Hematopoietic multipotent progenitor cell treated with erythropoietin and hydrocortisone succinate and interleukin-3 and kit ligand, for 4 days (in vitro differentiated cells): ENCODE results near the gene CDC27.
A peak's percentile ranks its signal among the peaks of the same experiment; 100 is the strongest.
"Not testable (repeated sequence)": the region's sequence is repeated elsewhere in the genome, so short reads cannot be mapped to it uniquely, and the experiment has no call there.

Source experiments
- DNase-seq: peaks from one replicate; pipeline ENCODE4 v3.0.0-alpha.2; 2015

CDC27 gene

DNA sequence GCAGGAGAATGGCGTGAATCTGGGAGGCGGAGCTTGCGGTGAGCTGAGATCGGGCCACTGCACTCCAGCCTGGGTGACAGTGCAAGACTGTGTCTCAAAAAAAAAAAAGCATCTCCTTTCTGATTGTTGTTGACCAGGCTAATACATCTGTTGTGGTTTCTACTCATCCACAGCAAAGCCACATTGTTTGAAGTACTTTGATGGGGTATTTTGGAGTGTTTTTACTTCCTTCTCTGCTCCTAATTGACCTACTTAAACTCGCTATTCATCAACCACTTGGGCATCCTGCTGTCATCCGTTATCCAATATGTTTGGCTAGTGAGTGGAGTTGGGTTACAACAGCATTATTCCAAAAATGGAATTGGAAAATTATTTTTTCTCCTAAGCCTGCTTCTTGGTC is 3.5 kb upstream of the CDC27 start:
- peak; percentile 74 for DNase-seq

DNA sequence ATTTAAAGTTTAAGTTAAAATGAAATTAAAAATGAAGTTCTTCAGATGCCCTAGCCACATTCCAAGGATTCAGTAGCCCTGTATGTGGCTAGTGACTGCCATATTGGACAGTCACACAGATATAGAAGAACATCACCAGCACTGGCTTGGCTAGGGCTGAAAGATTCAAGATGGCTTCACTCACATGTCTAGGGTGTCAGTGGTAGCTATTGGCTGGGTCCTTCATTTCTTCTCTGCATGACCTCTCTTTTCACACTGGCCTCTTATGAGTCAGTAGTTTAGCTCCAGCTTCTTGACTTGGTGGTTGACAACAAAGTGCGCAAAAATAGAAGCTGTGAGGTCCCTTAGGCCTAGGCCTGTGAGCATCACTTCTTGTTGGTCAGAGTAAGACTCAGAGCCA is 1.7 kb upstream of the CDC27 start:
- DNase-seq = no peak

DNA sequence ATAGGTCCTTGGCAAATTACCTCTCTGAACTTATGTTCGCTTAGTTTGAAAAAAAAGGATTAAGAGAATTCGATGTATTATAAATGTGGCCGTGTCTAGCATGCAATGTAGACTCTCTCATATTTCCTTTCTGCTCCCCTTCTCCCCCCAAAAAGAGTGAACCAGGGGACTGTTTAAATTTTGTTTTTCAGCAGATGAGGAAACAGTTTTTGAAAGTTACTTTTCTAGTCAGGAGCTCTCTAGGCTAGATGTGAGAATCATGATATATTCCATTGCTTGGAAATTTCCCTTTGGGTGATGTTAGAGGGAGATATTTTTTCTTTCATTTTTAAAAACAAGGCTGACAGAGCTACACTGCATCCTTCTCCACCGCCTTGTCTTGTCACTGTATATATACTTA is 1.1 kb upstream of the CDC27 start:
- DNase-seq = no peak

DNA sequence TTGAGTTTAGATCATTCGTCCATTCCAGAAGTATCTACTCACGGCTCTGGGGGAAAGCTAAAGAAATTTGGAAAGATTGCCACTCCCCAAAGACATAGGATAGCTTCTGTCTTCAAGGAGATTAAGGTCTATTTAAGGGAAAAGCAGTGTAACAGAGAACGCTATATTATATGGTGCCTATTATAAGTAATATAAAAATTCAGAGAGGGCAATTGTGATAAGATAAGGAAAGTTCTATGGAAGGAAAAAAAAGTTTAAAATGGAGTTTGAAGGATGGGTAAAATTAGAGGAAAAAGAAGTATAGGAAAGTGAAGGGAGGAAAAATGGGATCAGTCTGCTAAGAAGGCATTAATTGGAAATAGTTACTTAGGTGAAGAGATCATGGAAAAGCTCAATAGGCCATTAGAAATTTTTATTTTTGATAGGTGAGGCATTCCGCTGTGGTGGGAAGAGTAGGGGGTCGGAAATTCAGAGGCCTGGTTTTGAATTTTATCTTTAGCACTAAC is 690 bp upstream of the CDC27 start:
- no peak for DNase-seq

DNA sequence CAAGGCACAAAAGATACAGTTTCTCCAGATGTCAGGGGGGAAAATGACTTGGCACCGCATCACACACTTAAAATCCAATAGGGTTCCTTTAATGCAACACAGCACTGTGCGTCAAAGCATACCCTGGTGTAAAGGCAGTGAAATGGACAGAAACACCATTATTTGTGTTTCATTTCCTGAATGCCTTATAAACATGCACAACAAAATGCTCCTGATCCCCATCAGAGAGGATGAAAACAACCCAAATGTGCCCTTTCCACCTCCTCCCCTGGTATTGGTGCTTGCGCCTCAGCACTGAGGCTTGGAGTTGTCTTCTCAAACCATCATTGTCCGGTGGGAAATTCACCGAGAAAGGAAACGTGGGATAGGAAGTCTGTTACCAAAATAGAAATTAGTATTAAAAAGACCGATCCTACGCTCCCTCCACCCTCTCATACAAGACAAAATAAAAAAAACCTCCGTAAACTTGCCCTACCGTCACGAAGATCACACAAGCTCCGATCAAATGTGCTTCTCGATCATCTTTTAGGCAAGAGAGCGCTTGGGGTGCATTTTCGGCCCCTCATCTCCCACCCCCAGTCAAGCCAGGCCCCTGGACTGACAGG is 722 bp downstream of the CDC27 start:
- DNase-seq = peak; percentile 68

DNA sequence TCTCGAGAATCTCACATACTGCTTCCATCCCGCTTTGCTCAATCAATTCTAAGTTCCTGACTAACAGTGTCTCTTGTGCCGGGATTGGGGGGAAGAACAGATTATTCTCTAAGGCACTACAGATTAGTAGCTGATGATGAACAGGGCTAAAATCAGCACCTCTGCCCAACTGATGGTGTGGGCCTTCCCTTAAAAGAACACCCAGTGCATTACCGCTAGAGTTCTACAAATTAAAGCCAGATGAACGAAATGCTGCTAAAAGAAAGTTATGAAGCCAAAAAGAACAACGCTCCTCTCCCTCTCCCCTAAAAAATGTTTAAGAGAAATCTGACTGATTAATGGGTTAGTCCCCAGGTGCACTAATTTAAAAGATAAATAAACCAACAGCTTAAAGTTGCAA is 4.4 kb downstream of the CDC27 start:
- no peak for DNase-seq

DNA sequence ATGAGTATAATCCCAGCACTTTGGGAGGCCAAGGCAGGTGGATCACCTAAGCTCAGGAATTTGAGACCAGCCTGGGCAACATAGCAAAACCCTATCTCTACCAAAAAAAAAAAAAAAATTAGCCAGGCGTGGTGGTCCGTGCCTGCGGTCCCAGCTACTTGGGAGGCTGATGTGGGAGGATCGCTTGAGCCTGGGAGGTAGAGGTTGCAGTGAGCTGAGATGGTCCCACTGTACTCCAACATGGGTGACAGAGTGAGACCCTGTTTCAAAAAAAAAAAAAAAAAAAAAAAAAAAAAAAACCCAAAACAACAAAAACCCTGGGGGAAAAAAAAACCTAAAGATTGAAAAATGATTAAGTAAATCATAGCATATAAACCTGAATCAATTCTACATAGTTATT is 8.1 kb downstream of the CDC27 start:
- not testable (repeated sequence) for DNase-seq

DNA sequence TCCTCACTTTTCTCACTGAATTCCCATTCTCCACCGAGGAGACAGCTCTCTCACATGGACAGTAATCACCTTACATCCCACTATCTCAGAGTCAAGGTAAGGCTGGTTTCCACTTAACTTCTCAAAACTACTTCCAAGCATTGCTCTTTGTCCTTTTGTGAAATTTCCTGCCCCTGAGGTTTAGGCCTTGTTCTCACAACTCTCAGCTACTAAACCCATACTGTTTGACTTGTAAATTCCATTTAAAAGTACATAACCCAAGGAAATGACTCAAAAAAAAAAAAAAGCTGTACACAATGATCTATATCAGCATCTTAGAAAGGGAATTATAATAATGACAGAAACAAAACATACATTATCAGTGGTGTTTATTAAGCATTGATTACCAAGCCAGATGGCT is 8.8 kb downstream of the CDC27 start:
- DNase-seq = no peak

DNA sequence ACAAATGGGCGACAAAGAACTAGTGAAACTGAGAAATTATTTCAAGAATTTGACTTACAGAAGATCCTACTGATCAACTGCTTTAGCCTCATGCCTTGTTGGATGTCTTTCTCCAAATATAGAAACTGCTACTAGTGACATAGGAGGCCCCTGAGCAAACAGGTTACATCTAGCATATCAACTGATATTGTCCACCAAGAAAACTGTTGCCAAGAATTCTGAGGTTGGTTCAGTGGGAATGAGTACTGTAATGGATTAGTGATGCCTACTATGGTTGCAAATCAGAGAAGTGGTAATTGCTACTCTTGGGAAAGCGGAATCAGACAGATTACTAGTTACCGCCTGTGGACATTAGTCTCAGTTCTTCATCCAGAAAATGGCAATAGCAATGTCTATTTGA is 10.0 kb downstream of the CDC27 start:
- DNase-seq = no peak

DNA sequence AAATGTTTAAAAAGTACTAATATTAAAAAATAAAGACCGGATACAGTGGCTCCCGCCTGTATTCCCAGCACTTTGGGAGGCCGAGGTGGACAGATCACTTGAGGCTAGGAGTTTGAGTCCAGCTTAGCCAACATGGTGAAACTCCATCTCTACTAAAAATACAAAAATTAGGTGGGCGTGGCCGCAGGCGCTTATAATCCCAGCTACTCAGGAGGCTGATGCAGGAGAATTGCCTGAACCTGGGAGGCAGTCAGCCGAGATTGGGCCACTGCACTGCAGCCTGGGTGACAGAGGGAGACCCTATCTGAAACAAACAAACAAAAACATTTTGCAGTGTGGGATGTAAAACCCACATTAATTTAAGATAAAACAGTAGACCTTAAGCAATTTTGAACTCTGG is 11.8 kb downstream of the CDC27 start:
- DNase-seq = no peak

DNA sequence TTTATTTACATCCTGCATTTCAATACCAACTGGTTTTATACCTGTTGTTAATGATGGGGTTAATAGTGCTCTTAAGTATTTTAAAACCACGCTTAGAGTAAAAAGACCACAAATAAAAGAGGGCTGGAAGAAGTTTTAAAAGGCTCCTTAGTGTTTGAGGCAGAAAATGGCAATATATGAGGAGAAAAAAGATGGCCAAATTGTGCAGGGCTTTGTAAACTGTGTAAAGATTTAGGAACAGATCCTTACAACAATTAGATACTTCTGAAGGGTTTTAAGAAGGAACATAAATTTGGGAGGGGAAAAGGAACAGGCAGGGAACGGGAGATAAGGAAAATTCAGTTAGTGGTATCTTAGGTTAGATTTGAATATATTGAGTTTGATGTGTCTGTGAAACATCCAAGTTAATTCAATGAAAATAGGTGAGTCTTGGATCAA is 12.7 kb downstream of the CDC27 start:
- no peak for DNase-seq

DNA sequence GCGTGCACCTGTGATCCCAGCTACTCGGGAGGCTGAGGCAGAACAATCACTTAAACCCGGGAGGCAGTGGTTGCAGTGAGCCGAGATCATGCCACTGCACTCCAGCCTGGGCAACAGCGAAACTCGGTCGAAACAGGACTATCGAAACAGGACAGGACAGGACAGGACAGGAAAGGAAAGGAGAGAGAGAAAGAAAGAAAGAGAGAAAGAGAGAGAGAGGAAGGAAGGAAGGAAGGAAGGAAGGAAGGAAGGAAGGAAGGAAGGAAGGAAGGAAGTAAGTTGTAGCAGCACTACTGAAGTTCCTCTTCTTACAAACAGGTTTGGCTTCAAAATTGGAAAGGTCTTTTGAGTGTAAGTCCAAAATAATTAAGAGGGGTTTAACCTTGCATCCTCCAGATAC is 14.3 kb downstream of the CDC27 start:
- DNase-seq = not testable (repeated sequence)

DNA sequence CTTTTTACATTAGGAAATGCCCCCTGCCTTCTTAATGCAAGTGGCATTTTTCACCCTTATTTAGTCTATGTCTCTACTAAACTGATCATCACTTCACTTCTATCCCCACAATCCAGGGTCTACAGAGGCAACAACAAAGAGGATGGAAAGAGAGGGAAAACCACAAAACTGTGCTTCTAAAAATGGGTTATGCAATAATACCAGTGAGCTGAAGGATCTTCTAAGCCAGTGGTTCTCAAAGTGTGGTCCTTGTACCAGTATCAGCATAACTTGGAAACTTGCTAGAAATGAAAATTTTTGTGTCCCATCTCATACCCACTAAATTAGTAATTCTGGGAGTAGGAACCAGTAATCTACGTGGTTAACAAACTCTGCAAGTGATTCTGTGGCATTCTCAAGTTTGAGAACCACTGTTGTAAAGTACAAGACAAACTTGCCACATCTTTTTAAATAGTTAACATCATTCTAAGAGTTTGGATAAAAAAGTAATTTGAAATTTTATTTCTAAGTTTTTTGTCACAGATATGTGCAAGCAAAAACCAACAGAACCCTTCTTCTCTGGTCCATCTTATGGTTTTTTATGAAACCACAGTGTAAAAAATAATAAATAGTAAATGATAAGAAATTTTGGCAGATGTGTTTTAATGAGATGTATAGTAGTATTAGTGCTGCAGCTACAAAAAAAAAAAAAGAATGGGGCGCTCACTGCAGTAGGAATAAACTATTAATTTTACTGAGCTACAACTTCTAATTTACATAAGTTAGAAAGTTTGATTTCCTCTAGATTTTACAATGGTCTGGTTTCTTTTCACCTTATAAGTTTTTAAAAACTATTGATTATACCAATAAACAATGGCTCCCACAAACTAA is 16.2 kb downstream of the CDC27 start:
- DNase-seq = peak; percentile 31

DNA sequence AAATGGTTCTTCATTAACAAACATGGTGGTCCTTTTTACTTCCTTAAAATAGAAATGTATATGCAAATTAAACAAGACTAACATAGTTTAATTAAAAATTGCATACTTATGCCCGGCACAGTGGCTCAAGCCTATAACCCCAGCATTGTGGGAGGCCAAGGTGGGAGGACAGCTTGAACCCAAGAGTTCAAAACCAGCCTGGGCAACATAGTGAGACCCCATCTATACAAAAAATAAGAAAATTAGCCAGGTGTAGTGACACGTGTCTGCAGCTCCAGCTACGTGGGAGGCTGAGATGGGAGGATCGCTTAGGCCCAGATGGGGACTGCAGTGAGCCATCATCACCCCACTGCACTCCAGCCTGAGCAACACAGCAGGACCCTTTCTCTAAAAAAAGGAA is 18.4 kb downstream of the CDC27 start:
- no peak for DNase-seq

DNA sequence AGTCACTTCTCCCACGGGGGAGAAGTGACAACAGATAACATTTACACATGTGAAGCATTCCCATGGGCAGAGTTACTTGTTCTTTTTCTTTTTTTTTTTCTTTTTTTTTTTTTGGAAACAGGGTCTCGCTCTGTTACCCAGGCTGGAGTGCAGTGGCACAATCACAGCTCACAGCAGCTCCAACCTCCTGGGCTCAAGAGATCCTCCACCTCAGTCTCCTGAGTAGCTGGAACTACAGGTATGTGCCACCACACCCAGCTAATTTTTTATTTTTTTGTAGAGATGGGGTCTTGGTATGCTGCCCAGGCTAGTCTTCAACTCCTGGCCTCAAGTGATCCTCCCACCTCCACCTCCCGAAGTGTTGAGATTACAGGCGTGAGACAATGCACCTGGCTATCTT is 20.2 kb downstream of the CDC27 start:
- not testable (repeated sequence) for DNase-seq

DNA sequence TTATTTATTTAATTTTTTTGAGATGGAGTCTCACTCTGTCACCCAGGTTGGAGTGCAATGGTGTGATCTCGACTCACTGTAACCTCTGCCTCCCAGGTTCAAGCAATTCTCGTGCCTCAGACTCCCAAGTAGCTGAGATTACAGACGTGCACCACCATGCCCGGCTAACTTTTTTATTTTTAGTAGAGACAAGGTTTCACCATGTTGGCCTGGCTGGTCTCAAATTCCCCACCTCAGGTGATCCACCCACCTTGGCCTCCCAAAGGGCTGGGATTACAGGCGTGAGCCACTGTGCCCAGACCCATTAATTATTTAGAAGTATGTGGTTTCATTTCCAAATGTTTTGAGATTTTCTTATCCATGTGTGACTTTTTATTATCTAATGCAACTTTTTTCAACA is 22.2 kb downstream of the CDC27 start:
- DNase-seq = not testable (repeated sequence)

DNA sequence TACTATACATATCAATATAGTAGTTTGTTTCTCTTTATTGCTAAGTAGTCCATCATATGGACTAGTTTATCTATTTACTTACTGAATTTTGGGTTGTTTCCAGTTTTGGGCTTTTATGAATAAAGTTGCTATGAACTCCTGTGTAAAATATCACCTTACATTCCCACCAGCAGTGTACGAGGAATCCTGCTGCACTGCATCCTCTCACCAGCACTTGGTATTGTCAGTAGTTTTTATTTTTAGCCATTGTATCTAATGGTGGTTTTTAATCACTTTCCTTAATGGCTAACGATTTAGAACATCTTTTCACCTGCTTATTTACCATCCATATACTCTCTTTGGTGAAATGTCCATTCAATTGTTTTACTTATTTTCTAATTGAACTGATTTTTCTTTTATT is 24.0 kb downstream of the CDC27 start:
- DNase-seq = no peak

DNA sequence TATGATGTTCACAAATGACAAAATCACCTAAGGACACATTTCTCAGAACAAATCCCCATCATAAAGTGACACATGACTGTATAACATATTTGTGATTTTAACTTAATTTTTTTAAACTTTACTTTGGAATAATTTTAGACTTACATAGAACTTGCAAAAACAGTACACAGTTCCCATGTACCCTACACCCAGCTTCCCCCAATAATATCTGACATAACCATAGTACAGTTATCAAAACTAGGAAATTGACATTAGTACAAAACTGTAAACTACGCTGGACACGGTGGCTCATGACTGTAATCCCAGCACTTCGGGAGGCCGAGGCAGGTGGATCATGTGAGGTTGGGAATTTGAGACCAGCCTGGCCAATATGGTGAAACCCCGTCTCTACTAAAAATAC is 24.8 kb downstream of the CDC27 start:
- DNase-seq = no peak

DNA sequence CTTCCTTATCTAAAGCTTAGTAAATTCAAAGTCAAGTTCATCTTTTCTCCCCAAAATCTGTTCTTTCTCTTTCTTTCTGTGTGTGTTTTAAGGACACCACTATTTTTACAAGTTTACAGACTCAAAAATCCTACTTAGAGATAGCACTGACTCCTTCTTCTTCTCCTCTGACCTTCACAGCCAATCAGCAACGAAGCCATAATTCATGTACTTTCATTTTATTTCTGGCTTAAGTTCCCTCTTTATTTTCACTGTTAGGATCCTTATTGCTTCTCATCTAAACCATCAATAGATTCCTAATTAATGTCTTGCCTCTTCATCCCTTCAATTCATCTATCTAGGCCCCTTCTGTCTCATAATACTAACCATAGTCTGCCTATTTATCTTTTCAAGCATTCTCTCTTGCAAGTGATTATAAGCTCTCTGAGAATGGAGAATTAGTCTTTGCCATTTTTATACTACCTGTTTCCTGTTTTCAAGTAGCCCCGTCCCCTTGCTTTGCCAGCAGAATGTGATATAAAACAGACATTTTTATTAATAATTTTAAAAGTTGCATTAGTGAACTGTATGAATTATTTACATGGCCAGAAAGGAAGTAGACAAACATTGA is 27.0 kb downstream of the CDC27 start:
- no peak for DNase-seq

DNA sequence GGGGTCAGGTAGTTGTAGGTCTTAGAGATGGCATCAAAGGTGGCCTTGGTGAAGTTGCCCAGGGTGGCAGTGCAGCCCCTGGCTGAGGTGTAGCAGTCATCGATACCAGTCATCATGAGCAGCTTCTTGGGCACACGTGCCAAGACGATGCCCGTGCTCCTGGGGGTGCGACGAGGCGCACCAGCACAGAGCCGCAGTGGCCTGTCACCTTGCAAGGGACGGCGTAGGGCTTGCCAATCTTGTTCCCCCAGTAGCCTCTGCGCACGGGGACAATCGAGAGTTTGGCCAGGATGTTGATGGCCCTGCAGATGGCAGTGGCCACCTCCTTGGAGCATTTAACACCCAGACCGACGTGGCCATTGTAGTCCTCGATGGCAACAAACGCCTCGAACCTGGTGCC is 29.8 kb downstream of the CDC27 start:
- no peak for DNase-seq

DNA sequence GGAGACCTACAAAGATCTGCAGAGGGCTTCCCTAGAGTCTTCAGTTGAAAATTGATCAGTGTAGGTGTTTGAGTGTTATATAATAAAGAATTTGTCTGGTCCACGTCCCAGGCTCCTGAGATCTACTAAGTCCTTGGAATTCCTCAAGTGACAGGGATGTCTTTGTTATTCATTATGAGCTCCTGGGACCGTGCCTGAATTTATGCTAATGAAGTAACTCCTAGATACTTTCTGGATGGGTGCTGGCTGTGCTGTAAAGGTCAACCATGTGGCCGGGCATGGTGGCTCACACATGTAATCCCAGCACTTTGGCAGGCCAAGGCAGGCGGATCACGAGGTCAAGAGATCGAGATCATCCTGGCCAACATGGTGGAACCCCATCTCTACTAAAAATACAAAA is 43.7 kb downstream of the CDC27 start:
- no peak for DNase-seq

DNA sequence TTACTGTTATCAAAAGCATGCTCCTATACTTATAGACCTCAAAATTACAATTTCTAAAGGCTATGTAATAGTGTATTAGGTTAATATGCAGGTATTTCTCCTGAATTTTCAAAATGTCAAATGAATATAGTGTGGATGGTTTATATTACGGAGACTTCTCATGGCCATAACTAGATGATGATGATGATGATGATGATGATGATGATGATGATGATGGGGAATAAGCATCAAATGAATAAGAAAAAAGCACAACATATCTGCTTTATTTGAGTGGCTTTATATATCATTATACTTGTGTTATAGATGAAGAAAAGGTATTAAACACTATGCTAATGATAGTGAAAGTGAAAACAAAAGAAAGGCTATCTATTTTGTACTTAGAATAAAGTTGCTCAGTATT is 53.9 kb downstream of the CDC27 start:
- DNase-seq = no peak

DNA sequence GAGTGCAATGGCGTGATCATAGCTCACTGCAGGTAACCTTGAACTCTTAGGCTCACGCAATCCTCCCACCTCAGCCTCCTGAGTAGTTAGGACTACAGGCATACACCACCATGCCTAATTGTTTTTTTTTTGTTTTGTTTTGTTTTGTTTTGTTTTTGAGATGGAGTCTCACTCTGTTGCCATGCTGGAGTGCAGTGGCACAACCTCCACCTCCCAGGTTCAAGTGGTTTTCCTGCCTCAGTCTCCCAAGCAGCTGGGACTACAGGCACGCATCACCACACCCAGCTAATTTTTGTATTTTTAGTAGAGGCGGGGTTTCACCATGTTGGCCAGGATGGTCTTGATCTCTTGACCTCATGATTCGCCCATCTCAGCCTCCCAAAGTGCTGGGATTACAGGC is 54.7 kb downstream of the CDC27 start:
- DNase-seq = not testable (repeated sequence)

DNA sequence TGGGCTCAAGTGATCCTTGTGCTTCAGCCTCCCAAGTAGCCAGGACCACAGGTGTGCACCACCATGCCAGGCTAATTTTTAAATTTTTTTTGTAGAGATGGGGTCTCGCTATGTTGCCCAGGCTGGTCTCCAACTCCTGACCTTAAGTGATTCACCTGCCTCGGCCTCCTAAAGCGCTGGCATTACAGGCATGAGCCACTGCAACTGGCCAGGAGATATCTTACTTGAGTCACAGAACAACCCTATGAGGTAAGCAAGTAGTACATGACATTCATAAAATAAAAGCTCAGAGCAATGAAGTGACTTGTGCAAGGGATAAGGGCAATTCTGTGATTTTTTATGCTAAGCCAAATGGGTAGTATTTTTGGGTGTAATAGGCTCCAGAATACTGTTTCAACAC is 57.3 kb downstream of the CDC27 start:
- no peak for DNase-seq
